ENCODE measurements around the gene AXDND1.
"Not testable (repeated sequence)": the region's sequence is repeated elsewhere in the genome, so short reads cannot be mapped to it uniquely, and the experiment has no call there.

AXDND1 gene

GRCh38 chr1:179440301-179440700 is 74.5 kb downstream of the AXDND1 start:
- H3K36me3 ChIP-seq (ENCODE audit: control insufficient read depth, insufficient read depth, low read length); H3K27me3 ChIP-seq (ENCODE audit: control insufficient read depth, insufficient read depth, low read length); H3K9ac ChIP-seq (ENCODE audit: low read depth, low read length); H3K4me3 ChIP-seq (ENCODE audit: low read depth, low read length); H3K9me3 ChIP-seq (ENCODE audit: control insufficient read depth, insufficient read depth, low read length); H3K4me1 ChIP-seq (ENCODE audit: control insufficient read depth, insufficient read depth, low read length): not testable (repeated sequence)

GRCh38 chr1:179440971-179441370 is 75.2 kb downstream of the AXDND1 start:
- Histone ChIP-seq H3K4me1 (ENCODE audit: control insufficient read depth, insufficient read depth, low read length) (no peaks in the 10 kb centered on the region), H3K4me3 (ENCODE audit: low read depth, low read length) (no peak overlapping the region), H3K27me3 (ENCODE audit: control insufficient read depth, insufficient read depth, low read length) (no peaks in the 10 kb centered on the region), H3K36me3 (ENCODE audit: control insufficient read depth, insufficient read depth, low read length) (no peaks in the 10 kb centered on the region), H3K9me3 (ENCODE audit: control insufficient read depth, insufficient read depth, low read length) (no peaks in the 10 kb centered on the region), H3K9ac (ENCODE audit: low read depth, low read length) (no peak overlapping the region)

GRCh38 chr1:179441501-179441900 is 75.7 kb downstream of the AXDND1 start:
- no peaks in the 10 kb centered on the region for H3K27me3 ChIP-seq (ENCODE audit: control insufficient read depth, insufficient read depth, low read length)
- no peaks in the 10 kb centered on the region for H3K4me1 ChIP-seq (ENCODE audit: control insufficient read depth, insufficient read depth, low read length)
- no peak overlapping the region for H3K4me3 ChIP-seq (ENCODE audit: low read depth, low read length)
- no peaks in the 10 kb centered on the region for H3K9me3 ChIP-seq (ENCODE audit: control insufficient read depth, insufficient read depth, low read length)
- H3K9ac ChIP-seq (ENCODE audit: low read depth, low read length), result no peak overlapping the region
- H3K36me3 ChIP-seq (ENCODE audit: control insufficient read depth, insufficient read depth, low read length), result no peaks in the 10 kb centered on the region

GRCh38 chr1:179442846-179443245 is 77.1 kb downstream of the AXDND1 start:
- H3K4me1 ChIP-seq (ENCODE audit: control insufficient read depth, insufficient read depth, low read length); H3K27me3 ChIP-seq (ENCODE audit: control insufficient read depth, insufficient read depth, low read length); H3K9me3 ChIP-seq (ENCODE audit: control insufficient read depth, insufficient read depth, low read length); H3K9ac ChIP-seq (ENCODE audit: low read depth, low read length); H3K4me3 ChIP-seq (ENCODE audit: low read depth, low read length); H3K36me3 ChIP-seq (ENCODE audit: control insufficient read depth, insufficient read depth, low read length): not testable (repeated sequence)

- H3K27me3 ChIP-seq (ENCODE audit: control insufficient read depth, insufficient read depth, low read length), result no peaks in the 10 kb centered on the region
- no peaks in the 10 kb centered on the region for H3K36me3 ChIP-seq (ENCODE audit: control insufficient read depth, insufficient read depth, low read length)
- no peaks in the 10 kb centered on the region for H3K9me3 ChIP-seq (ENCODE audit: control insufficient read depth, insufficient read depth, low read length)
- no peak overlapping the region for H3K4me3 ChIP-seq (ENCODE audit: low read depth, low read length)
- no peak overlapping the region for H3K9ac ChIP-seq (ENCODE audit: low read depth, low read length)
- H3K4me1 ChIP-seq (ENCODE audit: control insufficient read depth, insufficient read depth, low read length), result no peaks in the 10 kb centered on the region
Observed at GRCh38 chr1:179445593-179445992, 79.8 kb downstream of the AXDND1 start.

GRCh38 chr1:179447489-179447888 is 81.7 kb downstream of the AXDND1 start:
- H3K4me3 ChIP-seq (ENCODE audit: low read depth, low read length), result no peak overlapping the region
- no peaks in the 10 kb centered on the region for H3K27me3 ChIP-seq (ENCODE audit: control insufficient read depth, insufficient read depth, low read length)
- no peaks in the 10 kb centered on the region for H3K9me3 ChIP-seq (ENCODE audit: control insufficient read depth, insufficient read depth, low read length)
- no peaks in the 10 kb centered on the region for H3K36me3 ChIP-seq (ENCODE audit: control insufficient read depth, insufficient read depth, low read length)
- H3K4me1 ChIP-seq (ENCODE audit: control insufficient read depth, insufficient read depth, low read length), result no peaks in the 10 kb centered on the region
- H3K9ac ChIP-seq (ENCODE audit: low read depth, low read length), result no peak overlapping the region

- Histone ChIP-seq H3K36me3 (ENCODE audit: control insufficient read depth, insufficient read depth, low read length) (no peaks in the 10 kb centered on the region), H3K4me1 (ENCODE audit: control insufficient read depth, insufficient read depth, low read length) (no peaks in the 10 kb centered on the region), H3K4me3 (ENCODE audit: low read depth, low read length) (no peak overlapping the region), H3K27me3 (ENCODE audit: control insufficient read depth, insufficient read depth, low read length) (no peaks in the 10 kb centered on the region), H3K9ac (ENCODE audit: low read depth, low read length) (no peak overlapping the region), H3K9me3 (ENCODE audit: control insufficient read depth, insufficient read depth, low read length) (no peaks in the 10 kb centered on the region)
Observed at GRCh38 chr1:179448437-179449149, 82.8 kb downstream of the AXDND1 start.

GRCh38 chr1:179459606-179460206 is 93.9 kb downstream of the AXDND1 start:
- not testable (repeated sequence) for H3K4me1 ChIP-seq (ENCODE audit: control insufficient read depth, insufficient read depth, low read length); H3K9ac ChIP-seq (ENCODE audit: low read depth, low read length); H3K9me3 ChIP-seq (ENCODE audit: control insufficient read depth, insufficient read depth, low read length); H3K27me3 ChIP-seq (ENCODE audit: control insufficient read depth, insufficient read depth, low read length); H3K36me3 ChIP-seq (ENCODE audit: control insufficient read depth, insufficient read depth, low read length); H3K4me3 ChIP-seq (ENCODE audit: low read depth, low read length)

- H3K4me1 ChIP-seq (ENCODE audit: control insufficient read depth, insufficient read depth, low read length); H3K36me3 ChIP-seq (ENCODE audit: control insufficient read depth, insufficient read depth, low read length); H3K9me3 ChIP-seq (ENCODE audit: control insufficient read depth, insufficient read depth, low read length); H3K4me3 ChIP-seq (ENCODE audit: low read depth, low read length); H3K9ac ChIP-seq (ENCODE audit: low read depth, low read length); H3K27me3 ChIP-seq (ENCODE audit: control insufficient read depth, insufficient read depth, low read length): not testable (repeated sequence)
Observed at GRCh38 chr1:179465661-179466060, 99.9 kb downstream of the AXDND1 start.

- H3K4me1 ChIP-seq (ENCODE audit: control insufficient read depth, insufficient read depth, low read length), result no peaks in the 10 kb centered on the region
- no peaks in the 10 kb centered on the region for H3K27me3 ChIP-seq (ENCODE audit: control insufficient read depth, insufficient read depth, low read length)
- H3K9ac ChIP-seq (ENCODE audit: low read depth, low read length), result no peak overlapping the region
- H3K4me3 ChIP-seq (ENCODE audit: low read depth, low read length), result no peak overlapping the region
- peaks cover 2% of the 10 kb centered on the region for H3K36me3 ChIP-seq (ENCODE audit: control insufficient read depth, insufficient read depth, low read length)
- peaks cover 4% of the 10 kb centered on the region for H3K9me3 ChIP-seq (ENCODE audit: control insufficient read depth, insufficient read depth, low read length)
Observed at GRCh38 chr1:179474713-179475112, 108.9 kb downstream of the AXDND1 start.

GRCh38 chr1:179476484-179476883 is 110.7 kb downstream of the AXDND1 start:
- Histone ChIP-seq H3K9me3 (ENCODE audit: control insufficient read depth, insufficient read depth, low read length) (peaks cover 4% of the 10 kb centered on the region), H3K9ac (ENCODE audit: low read depth, low read length) (no peak overlapping the region), H3K36me3 (ENCODE audit: control insufficient read depth, insufficient read depth, low read length) (peaks cover 2% of the 10 kb centered on the region)

GRCh38 chr1:179478370-179478769 is 112.6 kb downstream of the AXDND1 start:
- peaks cover 4% of the 10 kb centered on the region for H3K9me3 ChIP-seq (ENCODE audit: control insufficient read depth, insufficient read depth, low read length)

More at GRCh38 chr1:179476484-179476883, 110.7 kb downstream of the AXDND1 start:
- Histone ChIP-seq H3K4me1 (ENCODE audit: control insufficient read depth, insufficient read depth, low read length) (no peaks in the 10 kb centered on the region), H3K27me3 (ENCODE audit: control insufficient read depth, insufficient read depth, low read length) (no peaks in the 10 kb centered on the region), H3K4me3 (ENCODE audit: low read depth, low read length) (no peak overlapping the region)

More at GRCh38 chr1:179478370-179478769, 112.6 kb downstream of the AXDND1 start:
- Histone ChIP-seq H3K4me1 (ENCODE audit: control insufficient read depth, insufficient read depth, low read length) (no peaks in the 10 kb centered on the region), H3K27me3 (ENCODE audit: control insufficient read depth, insufficient read depth, low read length) (no peaks in the 10 kb centered on the region), H3K4me3 (ENCODE audit: low read depth, low read length) (no peak overlapping the region), H3K36me3 (ENCODE audit: control insufficient read depth, insufficient read depth, low read length) (peaks cover 2% of the 10 kb centered on the region), H3K9ac (ENCODE audit: low read depth, low read length) (no peak overlapping the region)

All from iPS-15b (cell line).